Activated T-cell treated with anti-CD3 and anti-CD28 coated beads, Interleukin-2, amount 50 U/mL, for 48 hours (primary cell): Measurements from ENCODE around the gene PITPNM3.

Experiments used
- DNase-seq, 2 experiments: peaks; one replicate each; pipeline ENCODE4 v3.0.0-alpha.2; 2020

The PITPNM3 gene

DNA sequence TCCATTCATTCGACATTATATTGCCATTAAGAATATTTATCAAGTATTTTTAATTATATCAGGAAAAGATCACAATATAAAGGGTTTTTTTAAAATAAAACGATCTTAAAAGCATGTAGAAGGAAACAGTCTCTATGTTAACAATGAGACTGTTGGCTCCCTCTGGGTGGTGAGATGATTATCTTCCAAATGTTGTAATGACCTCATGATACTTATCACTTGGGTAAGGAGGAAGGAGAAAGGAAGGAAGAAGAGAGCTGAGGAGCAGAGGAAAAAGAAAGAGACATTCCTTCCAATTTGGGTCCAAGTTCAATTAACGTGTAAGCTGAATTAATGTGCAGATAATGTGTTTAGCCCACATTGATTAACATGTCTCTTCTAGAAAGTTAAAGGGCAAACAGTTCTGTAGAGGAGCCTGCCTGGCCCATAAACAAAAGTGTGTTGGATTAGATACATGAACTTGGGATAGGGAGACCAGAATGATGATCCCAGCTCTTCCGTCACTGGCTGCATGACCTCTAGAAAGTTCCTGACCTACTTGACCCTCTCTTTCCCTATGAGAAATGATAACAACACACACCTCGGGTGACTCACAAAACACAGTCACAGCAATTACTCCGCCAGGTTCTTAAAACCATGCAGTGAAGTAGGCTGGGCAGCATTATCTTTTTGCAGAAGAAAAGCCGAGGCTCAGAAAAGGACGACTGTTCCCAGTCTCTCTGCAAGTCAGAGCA lies 80.1 kb downstream of the PITPNM3 start:
- no peak for DNase-seq

- no peak for DNase-seq
These were observed 80.9 kb downstream of the PITPNM3 start for GRCh38 chr17:6475411-6475810.

- no peak for DNase-seq
These were observed 81.4 kb downstream of the PITPNM3 start for GRCh38 chr17:6474906-6475305.

- no peak for DNase-seq
These were observed 82.0 kb downstream of the PITPNM3 start for GRCh38 chr17:6474376-6474775.

GRCh38 chr17:6473128-6473767 lies 83.1 kb downstream of the PITPNM3 start:
- peak; percentile 77 to 80 for DNase-seq

DNA sequence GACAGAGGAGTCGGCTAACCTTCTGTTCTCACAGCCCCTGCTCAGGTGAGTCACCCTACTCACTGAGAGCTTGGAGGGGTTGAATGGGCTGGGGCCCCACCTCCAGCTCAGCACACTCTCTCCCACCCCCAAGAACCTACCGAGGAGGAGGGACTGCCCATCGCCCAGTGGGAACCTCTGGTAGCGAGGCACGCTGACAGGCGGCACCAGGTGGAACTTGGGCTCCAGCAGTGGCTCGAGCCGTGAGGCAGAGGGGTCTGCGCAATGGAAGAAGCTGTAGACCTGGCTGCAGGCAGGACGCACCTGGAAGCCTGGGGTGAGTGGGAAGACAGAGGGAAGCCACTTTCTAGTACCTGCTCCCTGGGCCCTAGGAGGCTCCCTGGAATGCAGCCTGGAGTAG lies 83.8 kb downstream of the PITPNM3 start:
- DNase-seq: no peak

DNA sequence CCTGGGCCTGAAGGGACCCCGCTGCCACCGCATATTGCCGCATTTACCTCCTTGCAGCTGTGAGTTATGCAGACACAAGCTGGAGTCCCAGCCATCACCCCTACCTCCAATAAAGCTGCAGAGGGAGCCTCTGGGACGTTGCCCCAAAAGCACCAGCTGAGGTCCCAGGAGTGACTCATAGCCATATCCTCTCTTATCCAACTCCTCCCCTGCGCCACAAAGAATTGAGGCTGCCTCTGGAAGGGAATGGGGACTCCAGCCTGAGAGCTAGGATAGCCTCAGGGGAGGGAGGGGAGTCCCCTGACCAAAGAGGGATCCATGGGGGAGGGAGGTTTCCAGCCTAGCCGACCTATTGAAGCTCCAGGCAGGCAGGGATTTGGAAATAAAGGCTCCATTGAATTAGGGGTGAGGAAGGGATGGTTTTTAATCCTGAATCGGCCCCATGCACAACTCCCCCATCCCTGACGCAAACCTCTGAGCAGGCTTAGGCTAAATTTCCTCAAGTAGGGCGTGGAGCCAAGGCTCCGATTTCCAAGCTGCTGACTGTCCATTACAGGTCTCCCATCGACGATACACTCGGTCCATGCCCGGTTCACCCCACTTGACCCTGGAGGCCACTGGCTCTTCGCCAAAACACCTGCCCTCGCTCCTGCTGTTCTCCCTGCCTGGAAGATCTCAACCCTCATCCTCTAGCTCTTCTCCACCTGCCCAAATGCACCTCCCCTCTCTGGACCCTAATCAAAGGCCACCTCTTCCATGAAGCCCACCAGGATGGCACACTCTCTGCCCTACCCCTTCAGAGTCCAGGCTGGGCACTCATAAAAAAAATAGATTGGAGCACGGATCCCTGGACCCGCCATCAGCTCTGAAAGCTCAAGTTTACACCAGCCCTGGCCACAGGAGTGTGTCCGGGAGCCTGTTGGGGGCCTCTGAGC lies 84.6 kb downstream of the PITPNM3 start:
- DNase-seq: no peak

- no peak for DNase-seq
These were observed 85.4 kb downstream of the PITPNM3 start for GRCh38 chr17:6470751-6471521.

- no peak for DNase-seq
These were observed 86.1 kb downstream of the PITPNM3 start for GRCh38 chr17:6470146-6470718.

GRCh38 chr17:6468051-6468790 lies 88.1 kb downstream of the PITPNM3 start:
- DNase-seq: no peak

GRCh38 chr17:6467567-6467966 lies 88.8 kb downstream of the PITPNM3 start:
- DNase-seq: no peak

DNA sequence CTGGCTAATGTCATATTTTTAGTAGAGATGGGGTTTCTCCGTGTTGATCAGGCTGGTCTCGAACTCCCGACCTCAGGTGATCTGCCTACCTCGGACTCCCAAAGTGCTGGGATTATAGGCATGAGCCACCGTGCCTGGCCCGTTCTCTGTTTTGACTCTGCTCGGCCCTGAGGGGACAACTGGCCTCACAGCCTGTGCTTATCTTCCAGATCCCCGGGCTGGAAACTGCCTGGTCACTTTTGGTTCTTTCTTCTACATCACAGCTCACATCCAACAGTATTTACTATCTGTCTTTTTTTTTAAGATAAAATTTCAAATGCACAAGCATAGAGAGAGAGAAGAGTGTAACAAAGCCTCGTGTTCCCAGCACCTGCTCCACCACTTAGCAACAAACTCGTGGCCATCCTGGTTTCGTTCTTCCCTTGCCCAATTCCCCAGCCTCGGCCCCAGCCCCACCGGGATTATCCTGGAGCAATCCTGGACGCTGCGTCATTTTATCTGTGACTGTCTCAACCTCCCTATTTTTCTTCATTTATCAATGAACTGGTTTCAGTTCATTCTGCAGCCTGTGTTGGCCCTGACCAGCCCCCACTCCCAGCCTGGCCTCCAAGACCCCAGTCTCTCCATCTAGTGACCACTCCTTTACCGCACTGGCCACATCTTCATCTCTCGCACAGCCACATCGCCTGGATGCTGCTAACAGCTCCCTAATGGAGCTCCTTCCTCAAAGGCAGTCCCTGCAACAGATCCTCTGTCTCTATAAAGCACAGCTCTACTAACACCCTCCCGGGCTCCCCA lies 91.0 kb downstream of the PITPNM3 start:
- no peak for DNase-seq

GRCh38 chr17:6464446-6465041 lies 91.8 kb downstream of the PITPNM3 start:
- no peak for DNase-seq

DNA sequence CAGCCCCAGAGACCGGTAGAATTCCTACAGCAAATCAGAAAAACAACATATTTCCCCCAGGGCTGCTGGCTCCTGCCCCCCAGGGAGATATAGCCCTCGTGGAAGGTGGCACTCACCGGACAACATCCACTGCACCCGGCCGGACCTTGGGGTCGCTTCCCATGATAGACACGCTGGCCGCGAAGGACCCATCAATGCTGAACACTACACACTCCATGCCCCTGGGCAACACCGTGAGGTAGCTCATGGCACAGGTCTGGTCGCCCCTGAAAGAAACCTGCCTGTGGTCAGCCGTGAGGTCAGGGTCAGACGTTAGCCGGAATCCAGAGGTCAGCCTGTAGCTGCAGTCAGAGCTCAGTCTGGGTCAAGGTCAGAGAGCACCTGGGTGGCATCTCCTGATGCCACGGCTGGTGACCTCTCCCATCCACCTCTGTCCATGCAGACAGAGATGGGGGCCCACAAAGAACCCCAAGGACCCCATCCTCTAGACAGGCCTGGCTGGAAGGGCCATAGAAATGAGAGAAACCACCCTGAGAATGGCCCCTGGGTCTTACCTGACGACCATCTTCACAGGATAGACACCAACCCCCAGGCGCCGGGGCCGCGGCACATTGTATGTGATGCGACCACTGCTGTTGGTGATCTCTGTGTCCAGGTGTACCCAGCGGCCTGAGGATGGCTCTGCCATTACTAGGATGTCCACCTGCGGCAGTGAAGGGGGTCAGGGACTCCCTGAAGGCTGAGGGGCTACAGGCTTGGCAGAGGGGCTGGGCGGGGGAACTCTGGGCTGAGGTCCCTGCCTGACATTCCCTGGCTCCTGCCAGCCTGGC lies 92.5 kb downstream of the PITPNM3 start:
- DNase-seq: no peak

GRCh38 chr17:6462692-6463091 lies 93.7 kb downstream of the PITPNM3 start:
- no peak for DNase-seq

- peak; percentile 39 to 47 for DNase-seq
These were observed 94.4 kb downstream of the PITPNM3 start for GRCh38 chr17:6461792-6462524.

- DNase-seq: no peak
These were observed 95.1 kb downstream of the PITPNM3 start for GRCh38 chr17:6461246-6461645.

GRCh38 chr17:6460531-6461161 lies 95.7 kb downstream of the PITPNM3 start:
- DNase-seq: no peak
